Endothelial cell (in vitro differentiated cells): ENCODE results near the gene PRKCG. TPM values are rescaled to one million over a fixed set of nuclear protein-coding genes. Genes with fewer than 3 reads are reported as not detected.

ENCODE experiments used
- DNase-seq: peaks from one replicate; pipeline ENCODE4 v3.0.0; 2021; ENCODE audit warnings: low spot score
- H3K27ac Mint-ChIP-seq: one replicate; pipeline ENCODE4 v1.8.0; 2021; ENCODE audit warnings: mixed read lengths, inconsistent platforms; ENCODE audit not compliant: unreplicated experiment
- H3K27me3 Mint-ChIP-seq: one replicate; pipeline ENCODE4 v1.8.0; 2021; ENCODE audit warnings: mild to moderate bottlenecking, moderate library complexity, mixed read lengths, inconsistent platforms; ENCODE audit not compliant: unreplicated experiment
- H3K36me3 Mint-ChIP-seq: one replicate; pipeline ENCODE4 v1.8.0; 2021; ENCODE audit warnings: mild to moderate bottlenecking, low read depth, mixed read lengths, inconsistent platforms; ENCODE audit not compliant: unreplicated experiment
- H3K4me1 Mint-ChIP-seq: one replicate; pipeline ENCODE4 v1.8.0; 2021; ENCODE audit warnings: mild to moderate bottlenecking, mixed read lengths, inconsistent platforms; ENCODE audit not compliant: unreplicated experiment
- H3K4me3 Mint-ChIP-seq: one replicate; pipeline ENCODE4 v1.8.0; 2021; ENCODE audit warnings: mild to moderate bottlenecking, mixed read lengths, inconsistent platforms; ENCODE audit not compliant: unreplicated experiment
- H3K9me3 Mint-ChIP-seq: one replicate; pipeline ENCODE4 v1.8.0; 2021; ENCODE audit warnings: mixed read lengths, inconsistent platforms; ENCODE audit not compliant: unreplicated experiment
- total RNA-seq: library from RNA; stranded (reverse); fragmentation: NEBNext Ultra II Directional; extraction: Animal tissue kit (Norgen Biotek cat#: 25700); gene quantifications from one replicate; pipeline ENCODE4 v1.2.1, GENCODE V29; 2021; ENCODE audit not compliant: unreplicated experiment
- TF ChIP-seq, protein P1 (sequence below): fragments of 200-600 bp; sonication (generic); IDR thresholded peaks from one replicate; pipeline ENCODE4 v1.5.0; 2021; ENCODE audit warnings: antibody characterized with exemption; ENCODE audit not compliant: unreplicated experiment

Gene PRKCG
- total RNA-seq, 1 donor from 2014 or later = 0.92 TPM

DNA sequence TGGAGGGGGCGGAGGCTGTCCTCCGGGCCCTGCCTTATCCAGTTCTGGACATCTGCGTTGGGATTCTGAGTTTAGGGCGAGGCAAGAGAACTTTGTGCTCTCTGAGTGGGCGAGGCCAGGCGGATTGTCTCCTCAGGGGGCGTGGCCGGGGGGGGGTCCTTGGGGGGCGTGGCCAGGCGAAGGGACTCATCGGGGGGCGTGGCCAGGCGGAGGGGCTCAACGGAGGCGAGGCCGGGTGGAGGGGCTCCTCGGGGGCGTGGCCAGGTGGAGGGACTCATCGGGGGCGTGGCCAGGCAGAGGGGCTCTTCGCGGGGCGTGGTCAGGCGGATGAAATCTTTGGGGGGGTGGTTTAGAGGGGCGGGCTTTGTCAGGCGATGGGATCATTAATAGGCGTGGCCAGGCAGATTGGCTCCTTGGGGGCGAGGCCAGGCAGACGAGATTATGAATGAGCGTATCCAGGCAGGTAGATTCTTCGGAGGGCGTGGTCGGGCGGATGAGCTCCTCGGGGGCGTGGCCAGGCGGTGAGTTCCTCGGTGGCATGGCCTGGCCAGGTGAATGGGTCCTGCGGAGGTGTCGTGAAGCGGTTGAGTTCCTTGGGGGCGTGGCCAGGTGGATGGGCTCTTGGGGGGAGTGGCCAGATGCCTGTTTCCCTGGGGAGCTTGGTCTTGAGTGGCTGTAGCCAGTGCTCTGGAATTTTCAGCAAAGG, 16.8 kb downstream of the PRKCG start:
- Mint-ChIP-seq H3K27me3 (peaks cover 10% of the 10 kb centered on the region), H3K4me3 (peak overlapping the region; percentile 67), H3K9me3 (no peaks in the 10 kb centered on the region), H3K4me1 (peaks cover 10% of the 10 kb centered on the region), H3K36me3 (no peaks in the 10 kb centered on the region), H3K27ac (no peak overlapping the region)
- DNase-seq = no peak
- TF ChIP-seq, protein P1, sequence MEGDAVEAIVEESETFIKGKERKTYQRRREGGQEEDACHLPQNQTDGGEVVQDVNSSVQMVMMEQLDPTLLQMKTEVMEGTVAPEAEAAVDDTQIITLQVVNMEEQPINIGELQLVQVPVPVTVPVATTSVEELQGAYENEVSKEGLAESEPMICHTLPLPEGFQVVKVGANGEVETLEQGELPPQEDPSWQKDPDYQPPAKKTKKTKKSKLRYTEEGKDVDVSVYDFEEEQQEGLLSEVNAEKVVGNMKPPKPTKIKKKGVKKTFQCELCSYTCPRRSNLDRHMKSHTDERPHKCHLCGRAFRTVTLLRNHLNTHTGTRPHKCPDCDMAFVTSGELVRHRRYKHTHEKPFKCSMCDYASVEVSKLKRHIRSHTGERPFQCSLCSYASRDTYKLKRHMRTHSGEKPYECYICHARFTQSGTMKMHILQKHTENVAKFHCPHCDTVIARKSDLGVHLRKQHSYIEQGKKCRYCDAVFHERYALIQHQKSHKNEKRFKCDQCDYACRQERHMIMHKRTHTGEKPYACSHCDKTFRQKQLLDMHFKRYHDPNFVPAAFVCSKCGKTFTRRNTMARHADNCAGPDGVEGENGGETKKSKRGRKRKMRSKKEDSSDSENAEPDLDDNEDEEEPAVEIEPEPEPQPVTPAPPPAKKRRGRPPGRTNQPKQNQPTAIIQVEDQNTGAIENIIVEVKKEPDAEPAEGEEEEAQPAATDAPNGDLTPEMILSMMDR = no peak

DNA sequence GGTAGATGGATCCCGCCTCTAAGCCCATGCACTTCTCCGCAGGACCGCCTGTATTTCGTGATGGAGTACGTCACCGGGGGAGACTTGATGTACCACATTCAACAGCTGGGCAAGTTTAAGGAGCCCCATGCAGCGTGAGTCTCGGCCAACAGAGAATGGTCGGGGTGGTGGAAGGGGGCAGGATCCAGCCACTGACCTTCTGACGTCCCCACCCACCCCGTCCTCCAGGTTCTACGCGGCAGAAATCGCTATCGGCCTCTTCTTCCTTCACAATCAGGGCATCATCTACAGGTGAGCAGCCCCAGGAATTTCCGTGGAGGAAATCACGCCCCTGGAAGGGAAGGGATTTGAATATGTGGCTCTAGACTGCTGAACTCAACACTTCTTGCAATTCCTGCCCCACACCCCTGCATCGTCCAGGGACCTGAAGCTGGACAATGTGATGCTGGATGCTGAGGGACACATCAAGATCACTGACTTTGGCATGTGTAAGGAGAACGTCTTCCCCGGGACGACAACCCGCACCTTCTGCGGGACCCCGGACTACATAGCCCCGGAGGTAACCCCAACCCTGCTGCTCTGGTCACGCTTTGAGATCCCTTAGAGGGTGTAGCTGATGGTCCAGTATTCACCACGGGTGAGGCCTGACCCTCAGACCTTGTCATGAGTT, 18.3 kb downstream of the PRKCG start:
- Mint-ChIP-seq H3K36me3 (no peaks in the 10 kb centered on the region), H3K9me3 (no peaks in the 10 kb centered on the region), H3K4me1 (peaks cover 13% of the 10 kb centered on the region), H3K27ac (no peak overlapping the region), H3K4me3 (no peak overlapping the region), H3K27me3 (peaks cover 17% of the 10 kb centered on the region)
- TF ChIP-seq, protein P1 = no peak
- no peak for DNase-seq

DNA sequence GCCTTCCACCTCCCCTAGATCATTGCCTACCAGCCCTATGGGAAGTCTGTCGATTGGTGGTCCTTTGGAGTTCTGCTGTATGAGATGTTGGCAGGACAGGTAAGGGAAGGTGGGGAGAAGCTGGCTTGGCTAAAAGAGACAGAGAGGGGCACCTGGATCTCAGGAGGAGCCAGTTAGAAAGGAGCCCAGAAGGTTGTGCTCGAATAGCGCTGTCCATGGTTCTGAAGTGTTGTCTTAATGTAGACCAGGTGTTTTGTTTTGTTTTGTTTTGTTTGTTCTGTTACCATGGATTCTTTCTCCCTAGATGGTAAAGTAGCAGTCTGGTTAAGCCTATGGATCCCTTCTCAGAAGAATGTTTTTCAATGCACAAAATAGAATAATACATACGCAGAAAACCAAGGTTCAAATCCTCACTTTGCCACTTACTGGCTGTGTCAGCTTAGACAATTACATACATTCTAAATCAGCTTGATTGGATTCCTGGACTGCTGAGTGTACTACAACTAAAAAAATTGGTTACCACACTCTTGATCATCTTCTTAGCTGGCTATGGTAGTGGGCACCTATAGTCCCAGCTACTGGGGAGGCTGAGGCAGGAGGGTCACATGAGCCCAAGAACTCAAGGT, 21.2 kb downstream of the PRKCG start:
- no peak for DNase-seq
- TF ChIP-seq, protein P1 = no peak
- H3K4me1 Mint-ChIP-seq = peaks cover 23% of the 10 kb centered on the region
- H3K27me3 Mint-ChIP-seq = peaks cover 24% of the 10 kb centered on the region
- no peaks in the 10 kb centered on the region for H3K36me3 Mint-ChIP-seq
- H3K4me3 Mint-ChIP-seq = no peak overlapping the region
- peaks cover 4% of the 10 kb centered on the region for H3K9me3 Mint-ChIP-seq
- H3K27ac Mint-ChIP-seq = peak overlapping the region; percentile 24

DNA sequence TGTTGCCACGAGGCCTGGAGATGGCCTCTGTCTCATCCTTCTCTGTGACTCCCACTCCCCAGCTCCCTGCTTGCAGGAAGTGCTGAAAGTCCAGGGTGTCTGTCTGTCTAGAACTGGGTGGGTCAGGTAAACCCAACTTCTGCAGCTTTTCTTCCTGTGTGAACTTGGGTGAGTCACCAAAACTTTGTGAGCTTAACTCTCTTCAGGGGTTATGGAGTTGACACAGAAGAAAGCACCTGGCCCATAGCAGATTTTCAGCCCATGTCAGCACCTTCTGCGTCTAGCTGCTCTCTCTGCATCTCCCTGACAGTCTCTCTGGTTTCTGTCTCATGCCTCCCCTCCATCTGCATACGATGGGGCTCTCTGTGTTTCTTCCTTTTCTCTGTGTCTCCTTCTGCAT, 22.9 kb downstream of the PRKCG start:
- TF ChIP-seq, protein P1 = no peak
- peaks cover 4% of the 10 kb centered on the region for H3K36me3 Mint-ChIP-seq
- H3K4me3 Mint-ChIP-seq = no peak overlapping the region
- H3K9me3 Mint-ChIP-seq = peaks cover 4% of the 10 kb centered on the region
- H3K27me3 Mint-ChIP-seq = peaks cover 29% of the 10 kb centered on the region
- H3K4me1 Mint-ChIP-seq = peaks cover 21% of the 10 kb centered on the region
- no peak for DNase-seq
- H3K27ac Mint-ChIP-seq = no peak overlapping the region

DNA sequence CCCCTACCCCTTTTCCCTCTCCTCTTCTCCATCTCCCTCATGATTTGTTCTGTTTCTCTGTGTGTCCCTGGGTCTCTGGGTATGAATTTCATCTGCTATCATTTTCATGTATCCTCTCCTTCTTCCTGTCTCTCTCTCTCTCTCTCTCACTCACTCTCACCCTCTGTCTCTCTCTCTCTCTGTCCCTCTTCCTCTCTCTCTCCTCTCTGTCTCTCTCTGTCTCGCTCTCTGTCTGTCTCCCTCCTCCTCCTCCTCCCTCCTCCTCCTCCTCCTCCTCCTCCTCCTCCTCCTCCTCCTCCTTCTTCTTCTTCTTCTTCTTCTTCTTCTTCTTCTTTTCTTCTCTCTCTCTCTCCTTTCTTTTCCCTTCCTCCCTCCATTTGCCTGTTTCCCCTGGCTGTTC, 23.8 kb downstream of the PRKCG start:
- Mint-ChIP-seq H3K36me3 (peaks cover 8% of the 10 kb centered on the region), H3K27me3 (peaks cover 35% of the 10 kb centered on the region), H3K9me3 (peaks cover 4% of the 10 kb centered on the region), H3K4me1 (peaks cover 27% of the 10 kb centered on the region), H3K27ac (no peak overlapping the region), H3K4me3 (no peak overlapping the region)
- DNase-seq = no peak
- TF ChIP-seq, protein P1 = no peak
